Fibroblast of lung (primary cell): ENCODE measurements around the gene GTF3C1. TPM values are rescaled to one million over a fixed set of nuclear protein-coding genes. Genes with fewer than 3 reads are reported as not detected.
"Not testable (repeated sequence)": the region's sequence is repeated elsewhere in the genome, so short reads cannot be mapped to it uniquely, and the experiment has no call there.

Experiments
- DNase-seq, 2 donors: peaks; one replicate each; pipeline versions ENCODE4 v3.0.0 to v3.0.0-alpha.2; 2010; ENCODE audit warnings: low read depth in 2 of 2
- H2AFZ ChIP-seq: 2 replicates; pipeline ENCODE4 v1.5.1; 2012; ENCODE audit warnings: low read length, control low read depth, inconsistent platforms
- H3K27ac ChIP-seq: 2 replicates; pipeline ENCODE4 v1.5.1; 2011; ENCODE audit warnings: low read length, control low read depth; ENCODE audit not compliant: insufficient read depth
- H3K27me3 ChIP-seq: 2 replicates; pipeline ENCODE4 v1.5.1; 2011; ENCODE audit warnings: mild to moderate bottlenecking, low read length; ENCODE audit not compliant: control insufficient read depth, insufficient read depth
- H3K36me3 ChIP-seq: 2 replicates; pipeline ENCODE4 v1.5.1; 2011; ENCODE audit warnings: low read length; ENCODE audit not compliant: control insufficient read depth, insufficient read depth
- H3K4me1 ChIP-seq: 2 replicates; pipeline ENCODE4 v1.5.1; 2011; ENCODE audit warnings: low read length; ENCODE audit not compliant: control insufficient read depth, insufficient read depth; ENCODE audit errors: extremely low read depth
- H3K4me2 ChIP-seq: 2 replicates; pipeline ENCODE4 v1.5.1; 2011; ENCODE audit warnings: low read length, control low read depth; ENCODE audit not compliant: insufficient read depth; ENCODE audit errors: extremely low read depth
- H3K4me3 ChIP-seq, 4 experiments: fragments of 200-600 bp in 1 of 4; sonication (generic) in 1 of 4; replicated peaks in 1 of 4; 2 replicates each; pipeline ENCODE4 v1.5.1; 2011 to 2016; ENCODE audit warnings: low read length in 4 of 4, low read depth in 3 of 4, mild to moderate bottlenecking in 3 of 4, control low read depth in 2 of 4, inconsistent platforms in 1 of 4, mixed read lengths in 1 of 4; ENCODE audit not compliant: insufficient read depth in 1 of 4; ENCODE audit errors: control extremely low read depth in 1 of 4
- H3K79me2 ChIP-seq: 2 replicates; pipeline ENCODE4 v1.5.1; 2012; ENCODE audit warnings: mild to moderate bottlenecking, low read length, inconsistent platforms; ENCODE audit not compliant: control insufficient read depth, insufficient read depth
- H3K9ac ChIP-seq: 2 replicates; pipeline ENCODE4 v1.5.1; 2011; ENCODE audit warnings: mild to moderate bottlenecking, low read length, control low read depth; ENCODE audit not compliant: insufficient read depth
- H3K9me3 ChIP-seq: 2 replicates; pipeline ENCODE4 v1.5.1; 2012; ENCODE audit warnings: low read depth, low read length; ENCODE audit not compliant: control insufficient read depth, insufficient read depth
- H4K20me1 ChIP-seq: 2 replicates; pipeline ENCODE4 v1.5.1; 2011; ENCODE audit warnings: low read length; ENCODE audit not compliant: control insufficient read depth, insufficient read depth; ENCODE audit errors: extremely low read depth
- CTCF ChIP-seq, 2 donors: IDR thresholded peaks in 1 of 2; conservative IDR thresholded peaks in 1 of 2; 1 replicate in 1 of 2; 2 replicates in 1 of 2; pipeline ENCODE4 v1.5.1; 2011 to 2012; ENCODE audit warnings: low read length in 2 of 2, control low read depth in 1 of 2, inconsistent platforms in 1 of 2, low read depth in 1 of 2, mild to moderate bottlenecking in 1 of 2
- EZH2 ChIP-seq: IDR thresholded peaks from 2 replicates; pipeline ENCODE4 v1.5.1; 2012; ENCODE audit warnings: low read length, control low read depth, mild to moderate bottlenecking; ENCODE audit errors: missing control alignments
- polyA plus RNA-seq, 2 donors: library from polyadenylated mRNA; depleted of rRNA in 1 of 2; stranded (reverse) in 1 of 2; unstranded in 1 of 2; fragments of >200 nt; gene quantifications; 2 replicates each; pipeline ENCODE4 v1.2.1, GENCODE V29; 2011 to 2012; ENCODE audit warnings: missing spikeins in 1 of 2
- total RNA-seq: library from RNA; depleted of rRNA; stranded (reverse); fragments of >200 nt; gene quantifications from 2 replicates; pipeline ENCODE4 v1.2.1, GENCODE V29; 2014

GTF3C1 gene
- total and polyA plus RNA-seq, 2 donors (not counting 1 experiment from before 2014, with no cell fraction given), result 20.1 to 75.3 TPM

- Histone ChIP-seq H3K4me3 (no peak overlapping the region), H3K4me2 (no peak overlapping the region), H3K79me2 (no peaks in the 10 kb centered on the region), H3K4me1 (no peaks in the 10 kb centered on the region), H3K36me3 (no peaks in the 10 kb centered on the region), H4K20me1 (no peaks in the 10 kb centered on the region), H2AFZ (no peak overlapping the region), H3K9ac (no peak overlapping the region), H3K27me3 (no peaks in the 10 kb centered on the region), H3K9me3 (no peaks in the 10 kb centered on the region), H3K27ac (no peak overlapping the region)
- no peak for TF ChIP-seq CTCF (conservative IDR thresholded peaks at IDR 0.05 in 1 of 2, IDR thresholded peaks at IDR 0.05 in 1 of 2; ENCODE audit: low read depth in 1 of 2, low read length in 2 of 2)
- TF ChIP-seq EZH2, result no peak
- DNase-seq, result peak in 1 of 2 donors; percentile 19
These were observed 23.0 kb upstream of the GTF3C1 start for GRCh38 chr16:27572711-27573110.

- peak in 1 of 2 donors; percentile 9 for DNase-seq
- Histone ChIP-seq H3K27me3 (no peaks in the 10 kb centered on the region), H3K79me2 (no peaks in the 10 kb centered on the region), H3K27ac (no peak overlapping the region), H3K9ac (no peak overlapping the region), H3K36me3 (no peaks in the 10 kb centered on the region), H3K4me3 (no peak overlapping the region), H3K4me1 (no peaks in the 10 kb centered on the region), H2AFZ (no peak overlapping the region), H3K4me2 (no peak overlapping the region), H4K20me1 (no peaks in the 10 kb centered on the region), H3K9me3 (no peaks in the 10 kb centered on the region)
- no peak for TF ChIP-seq CTCF (conservative IDR thresholded peaks at IDR 0.05 in 1 of 2, IDR thresholded peaks at IDR 0.05 in 1 of 2; ENCODE audit: low read depth in 1 of 2, low read length in 2 of 2)
- TF ChIP-seq EZH2, result no peak
These were observed 22.0 kb upstream of the GTF3C1 start for GRCh38 chr16:27571433-27572326.

- H3K9me3 ChIP-seq, H3K27ac ChIP-seq, H2AFZ ChIP-seq, H3K36me3 ChIP-seq, H4K20me1 ChIP-seq, H3K4me2 ChIP-seq, H3K4me3 ChIP-seq, H3K27me3 ChIP-seq, H3K9ac ChIP-seq, H3K79me2 ChIP-seq, DNase-seq, H3K4me1 ChIP-seq: not testable (repeated sequence)
These were observed 21.3 kb upstream of the GTF3C1 start for GRCh38 chr16:27570986-27571385.
